ENCODE data around the gene ZBTB32. TPM values are rescaled to one million over a fixed set of nuclear protein-coding genes. Genes with fewer than 3 reads are reported as not detected.

Gene ZBTB32
- total RNA-seq, 1 experiment from 2014 or later, result not detected

DNA sequence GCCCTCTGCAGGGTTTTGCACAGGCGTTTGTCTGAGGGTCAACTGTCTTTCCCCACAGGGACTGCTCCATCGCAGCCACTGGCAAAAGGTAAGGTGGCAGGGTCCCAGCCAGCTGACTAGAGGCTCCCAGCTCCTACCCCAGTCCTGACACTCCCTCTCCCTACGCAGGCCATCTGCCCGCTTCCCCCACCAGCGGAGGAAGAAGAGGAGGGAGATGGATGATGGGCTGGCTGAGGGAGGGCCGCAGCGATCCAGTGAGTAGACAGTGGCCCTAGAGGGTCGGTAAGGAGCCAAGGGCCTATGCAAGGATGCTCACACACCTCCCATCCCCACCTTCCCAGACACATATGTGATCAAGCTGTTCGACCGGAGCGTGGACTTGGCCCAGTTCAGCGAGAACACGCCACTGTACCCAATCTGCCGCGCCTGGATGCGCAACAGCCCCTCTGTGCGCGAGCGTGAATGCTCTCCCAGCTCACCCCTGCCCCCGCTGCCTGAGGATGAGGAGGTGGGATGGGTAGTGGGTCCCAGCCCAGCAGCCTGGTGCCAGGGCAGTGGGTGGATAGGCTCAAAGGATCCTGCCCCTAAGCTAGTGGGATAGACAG, 48.5 kb downstream of the ZBTB32 start:
- H3K4me1 ChIP-seq (replicated peaks; ENCODE audit: insufficient read depth), result peaks cover 25% of the 10 kb centered on the region
- H3K27ac ChIP-seq, result no peak overlapping the region
- H3F3A ChIP-seq (ENCODE audit: insufficient read depth, low read depth), result peaks cover 14% of the 10 kb centered on the region
- TF ChIP-seq EZH2 (IDR thresholded peaks at IDR 0.05; ENCODE audit: low read depth), result no peak
- TF ChIP-seq, protein P1, sequence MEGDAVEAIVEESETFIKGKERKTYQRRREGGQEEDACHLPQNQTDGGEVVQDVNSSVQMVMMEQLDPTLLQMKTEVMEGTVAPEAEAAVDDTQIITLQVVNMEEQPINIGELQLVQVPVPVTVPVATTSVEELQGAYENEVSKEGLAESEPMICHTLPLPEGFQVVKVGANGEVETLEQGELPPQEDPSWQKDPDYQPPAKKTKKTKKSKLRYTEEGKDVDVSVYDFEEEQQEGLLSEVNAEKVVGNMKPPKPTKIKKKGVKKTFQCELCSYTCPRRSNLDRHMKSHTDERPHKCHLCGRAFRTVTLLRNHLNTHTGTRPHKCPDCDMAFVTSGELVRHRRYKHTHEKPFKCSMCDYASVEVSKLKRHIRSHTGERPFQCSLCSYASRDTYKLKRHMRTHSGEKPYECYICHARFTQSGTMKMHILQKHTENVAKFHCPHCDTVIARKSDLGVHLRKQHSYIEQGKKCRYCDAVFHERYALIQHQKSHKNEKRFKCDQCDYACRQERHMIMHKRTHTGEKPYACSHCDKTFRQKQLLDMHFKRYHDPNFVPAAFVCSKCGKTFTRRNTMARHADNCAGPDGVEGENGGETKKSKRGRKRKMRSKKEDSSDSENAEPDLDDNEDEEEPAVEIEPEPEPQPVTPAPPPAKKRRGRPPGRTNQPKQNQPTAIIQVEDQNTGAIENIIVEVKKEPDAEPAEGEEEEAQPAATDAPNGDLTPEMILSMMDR (conservative IDR thresholded peaks at IDR 0.05), result no peak
- no peak overlapping the region for H2AFZ ChIP-seq
- no peak overlapping the region for H3K4me3 ChIP-seq
- no peaks in the 10 kb centered on the region for H3K27me3 ChIP-seq (ENCODE audit: insufficient read depth, low read depth)
- no TSS peak for BruUV-seq (replicated peaks)
- ChIA-PET CTCF (no interaction called here), POLR2A (ENCODE audit: unreplicated experiment) (interaction anchor here (0.7 kb wide), 1 partner anchor 196 kb away, joined by 4 read pairs; no protein-coding TSS in a partner anchor)
- intact Hi-C loops (cut with micrococcal nuclease; ENCODE audit: unreplicated experiment), result no loop called here
- no peaks in the 10 kb centered on the region for H3K9me3 ChIP-seq (ENCODE audit: insufficient read depth, low read depth)
- H4K20me1 ChIP-seq (ENCODE audit: insufficient read depth), result no peaks in the 10 kb centered on the region
- H3K4me2 ChIP-seq, result no peak overlapping the region
- no peaks in the 10 kb centered on the region for H3K9me2 ChIP-seq (ENCODE audit: insufficient read depth)
- H3K36me3 ChIP-seq (ENCODE audit: low read depth), result no peaks in the 10 kb centered on the region
- DNase-seq, result no peak
- peaks cover 11% of the 10 kb centered on the region for H3K79me2 ChIP-seq (ENCODE audit: low read depth)

DNA sequence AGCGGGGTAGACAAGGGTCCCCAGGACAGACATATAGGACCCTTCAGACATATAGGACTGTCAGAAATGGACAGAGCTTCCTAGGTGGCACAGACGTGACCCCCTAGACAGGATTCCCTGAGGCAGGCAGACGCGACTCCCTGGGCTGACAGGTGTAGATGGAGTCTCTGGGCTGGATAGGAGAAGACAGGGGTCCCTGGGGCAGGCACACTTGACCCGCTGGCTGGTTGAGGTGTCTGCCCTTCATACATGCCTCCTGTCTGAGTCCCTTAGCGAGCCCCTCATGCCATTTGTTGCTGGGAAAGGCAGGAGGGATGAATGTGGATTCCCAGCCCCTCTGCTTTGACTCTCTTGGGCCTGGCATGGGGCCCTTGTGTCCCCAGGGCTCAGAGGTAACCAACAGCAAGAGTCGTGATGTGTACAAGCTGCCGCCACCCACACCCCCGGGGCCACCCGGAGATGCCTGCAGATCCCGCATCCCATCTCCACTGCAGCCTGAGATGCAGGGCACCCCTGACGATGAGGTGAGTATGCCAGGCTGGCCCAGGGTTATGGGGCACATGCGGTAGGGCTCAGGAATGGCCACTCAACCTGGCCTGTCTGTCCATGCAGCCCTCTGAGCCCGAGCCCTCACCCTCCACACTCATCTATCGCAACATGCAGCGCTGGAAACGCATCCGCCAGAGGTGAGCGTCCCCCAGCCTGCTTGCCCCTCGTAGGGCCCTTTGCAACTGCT, 49.4 kb downstream of the ZBTB32 start:
- H4K20me1 ChIP-seq (ENCODE audit: insufficient read depth), result peaks cover 2% of the 10 kb centered on the region; the same call in 1 of the 2 replicates
- H3K27me3 ChIP-seq (ENCODE audit: insufficient read depth, low read depth), result no peaks in the 10 kb centered on the region
- H3K9me3 ChIP-seq (ENCODE audit: insufficient read depth, low read depth), result no peaks in the 10 kb centered on the region
- ChIA-PET CTCF (no interaction called here), POLR2A (ENCODE audit: unreplicated experiment) (no interaction called here)
- intact Hi-C loops (cut with micrococcal nuclease; ENCODE audit: unreplicated experiment), result no loop called here
- H3K4me2 ChIP-seq, result no peak overlapping the region
- peaks cover 25% of the 10 kb centered on the region for H3K4me1 ChIP-seq (replicated peaks; ENCODE audit: insufficient read depth)
- no peaks in the 10 kb centered on the region for H3K36me3 ChIP-seq (ENCODE audit: low read depth)
- H2AFZ ChIP-seq, result no peak overlapping the region
- H3K9me2 ChIP-seq (ENCODE audit: insufficient read depth), result no peaks in the 10 kb centered on the region
- no peak overlapping the region for H3K4me3 ChIP-seq
- no peak overlapping the region for H3K27ac ChIP-seq
- H3F3A ChIP-seq (ENCODE audit: insufficient read depth, low read depth), result peaks cover 13% of the 10 kb centered on the region; the same call in 1 of the 2 replicates
- peaks cover 13% of the 10 kb centered on the region for H3K79me2 ChIP-seq (ENCODE audit: low read depth)
- BruUV-seq (replicated peaks), result no TSS peak
- DNase-seq, result no peak
- TF ChIP-seq, protein P1 (conservative IDR thresholded peaks at IDR 0.05), result no peak
- TF ChIP-seq EZH2 (IDR thresholded peaks at IDR 0.05; ENCODE audit: low read depth), result no peak

DNA sequence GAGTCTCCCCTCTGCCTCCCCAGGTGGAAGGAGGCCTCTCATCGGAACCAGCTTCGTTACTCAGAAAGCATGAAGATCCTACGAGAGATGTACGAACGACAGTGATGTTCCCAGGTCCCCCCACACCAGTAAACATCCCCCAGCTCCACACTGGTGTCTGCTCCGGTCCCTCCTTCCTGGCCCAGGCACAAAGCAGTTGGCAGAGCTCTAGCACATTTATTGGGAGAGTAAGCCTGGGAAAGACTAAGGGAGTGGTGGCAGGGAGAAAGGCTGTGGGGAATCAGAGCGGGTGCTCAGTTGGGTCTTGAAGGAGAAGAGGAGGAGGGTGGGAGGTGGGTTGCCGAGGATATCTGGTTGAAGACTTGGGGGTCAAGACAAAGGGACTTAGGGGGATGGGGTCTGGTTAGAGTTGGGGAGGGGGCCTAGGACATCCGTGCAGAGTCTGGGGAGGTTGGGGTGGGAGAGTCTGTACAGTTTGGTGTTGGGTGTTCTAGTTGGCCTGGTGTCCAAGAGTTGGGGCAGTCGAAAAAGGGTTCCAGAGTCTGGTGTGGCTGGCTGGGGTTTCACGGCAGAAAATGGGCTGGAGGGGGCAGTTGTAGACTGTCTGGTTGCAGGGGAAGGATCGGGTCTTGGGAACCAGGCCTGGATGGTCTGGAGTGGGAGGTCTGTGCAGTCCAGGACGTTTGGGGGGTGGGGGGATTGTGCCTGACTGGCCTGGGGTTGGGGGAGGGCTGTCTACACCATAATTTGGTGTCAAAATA, 50.2 kb downstream of the ZBTB32 start:
- H3K4me2 ChIP-seq, result no peak overlapping the region

More for the DNA sequence above, 50.2 kb downstream of the ZBTB32 start:
- Histone ChIP-seq H3F3A (ENCODE audit: insufficient read depth, low read depth) (peaks cover 13% of the 10 kb centered on the region; the same call in 1 of the 2 replicates), H3K79me2 (ENCODE audit: low read depth) (peaks cover 14% of the 10 kb centered on the region), H3K36me3 (ENCODE audit: low read depth) (no peaks in the 10 kb centered on the region), H3K27me3 (ENCODE audit: insufficient read depth, low read depth) (no peaks in the 10 kb centered on the region), H4K20me1 (ENCODE audit: insufficient read depth) (peaks cover 4% of the 10 kb centered on the region; the same call in 1 of the 2 replicates), H3K27ac (no peak overlapping the region), H3K9me3 (ENCODE audit: insufficient read depth, low read depth) (no peaks in the 10 kb centered on the region), H3K4me3 (no peak overlapping the region), H3K9me2 (ENCODE audit: insufficient read depth) (no peaks in the 10 kb centered on the region), H2AFZ (no peak overlapping the region), H3K4me1 (replicated peaks; ENCODE audit: insufficient read depth) (peaks cover 25% of the 10 kb centered on the region)
- ChIA-PET POLR2A (ENCODE audit: unreplicated experiment) (no interaction called here), CTCF (no interaction called here)
- no TSS peak for BruUV-seq (replicated peaks)
- no peak for TF ChIP-seq EZH2 (IDR thresholded peaks at IDR 0.05; ENCODE audit: low read depth)
- TF ChIP-seq, protein P1 (conservative IDR thresholded peaks at IDR 0.05), result no peak
- DNase-seq, result no peak
- intact Hi-C loops (cut with micrococcal nuclease; ENCODE audit: unreplicated experiment), result no loop called here
